Mesenchymal stem cell (in vitro differentiated cells and primary cell): ENCODE measurements around the gene FOXL1.

Experiments
- DNase-seq: peaks from one replicate; pipeline ENCODE4 v3.0.0-alpha.2; 2013
- H2AFZ ChIP-seq: one replicate; pipeline ENCODE4 v1.6.1; 2013; ENCODE audit warnings: low read depth, mild to moderate bottlenecking, control low read depth, inconsistent platforms, low read length, moderate library complexity
- H2AK5ac ChIP-seq: 2 replicates; pipeline ENCODE4 v1.6.1; 2013; ENCODE audit warnings: low read length, moderate library complexity, mild to moderate bottlenecking, inconsistent platforms; ENCODE audit not compliant: severe bottlenecking
- H2BK120ac ChIP-seq: one replicate; pipeline ENCODE4 v1.6.1; 2013; ENCODE audit warnings: low read depth, mild to moderate bottlenecking, inconsistent platforms, low read length, moderate library complexity
- H2BK12ac ChIP-seq, 2 experiments: one replicate each; pipeline ENCODE4 v1.6.1; 2013; ENCODE audit warnings: inconsistent platforms in 2 of 2, low read length in 2 of 2, mild to moderate bottlenecking in 2 of 2, moderate library complexity in 2 of 2, control low read depth in 1 of 2
- H2BK15ac ChIP-seq: one replicate; pipeline ENCODE4 v1.6.1; 2013; ENCODE audit warnings: mild to moderate bottlenecking, low read depth, inconsistent platforms; ENCODE audit not compliant: poor library complexity, severe bottlenecking
- H2BK5ac ChIP-seq: 2 replicates; pipeline ENCODE4 v1.6.1; 2013; ENCODE audit warnings: low read depth, mild to moderate bottlenecking, low read length, control low read depth, inconsistent platforms; ENCODE audit not compliant: poor library complexity, severe bottlenecking
- H3K14ac ChIP-seq, 2 experiments: one replicate each; pipeline ENCODE4 v1.6.1; 2013; ENCODE audit warnings: inconsistent platforms in 2 of 2, low read length in 2 of 2, control low read depth in 1 of 2, mild to moderate bottlenecking in 1 of 2, moderate library complexity in 1 of 2
- H3K18ac ChIP-seq, 2 experiments: one replicate each; pipeline ENCODE4 v1.6.1; 2013; ENCODE audit warnings: inconsistent platforms in 2 of 2, low read length in 2 of 2, control low read depth in 1 of 2, low read depth in 1 of 2, mild to moderate bottlenecking in 1 of 2
- H3K23ac ChIP-seq, 2 experiments: one replicate each; pipeline ENCODE4 v1.6.1; 2013; ENCODE audit warnings: inconsistent platforms in 2 of 2, low read length in 2 of 2, mild to moderate bottlenecking in 2 of 2, moderate library complexity in 2 of 2, control low read depth in 1 of 2
- H3K27ac ChIP-seq: 2 replicates; pipeline ENCODE4 v1.5.1; 2013; ENCODE audit warnings: mild to moderate bottlenecking, moderate library complexity, low read length, control low read depth, inconsistent platforms; ENCODE audit not compliant: poor library complexity, severe bottlenecking
- H3K27me3 ChIP-seq, 2 experiments: 2 replicates each; pipeline versions ENCODE4 v1.6.1 to v1.7.0; 2013; ENCODE audit warnings: low read length in 2 of 2, mild to moderate bottlenecking in 2 of 2, moderate library complexity in 2 of 2, control low read depth in 1 of 2, inconsistent platforms in 1 of 2; ENCODE audit not compliant: control insufficient read depth in 1 of 2, insufficient read depth in 1 of 2
- H3K36me3 ChIP-seq, 2 experiments: 2 replicates each; pipeline versions ENCODE4 v1.6.1 to v1.7.0; 2013; ENCODE audit warnings: low read length in 2 of 2, control low read depth in 1 of 2, inconsistent platforms in 1 of 2, low read depth in 1 of 2, mild to moderate bottlenecking in 1 of 2; ENCODE audit not compliant: insufficient read depth in 2 of 2, control insufficient read depth in 1 of 2
- H3K4ac ChIP-seq, 2 experiments: one replicate each; pipeline ENCODE4 v1.6.1; 2013; ENCODE audit warnings: inconsistent platforms in 2 of 2, low read length in 2 of 2, mild to moderate bottlenecking in 2 of 2, moderate library complexity in 2 of 2, control low read depth in 1 of 2, low read depth in 1 of 2
- H3K4me1 ChIP-seq: 2 replicates; pipeline ENCODE4 v1.6.1; 2013; ENCODE audit warnings: low read depth, low read length, control low read depth; ENCODE audit not compliant: control insufficient read depth, insufficient read depth
- H3K4me2 ChIP-seq: 2 replicates; pipeline ENCODE4 v1.6.1; 2013; ENCODE audit warnings: low read length, mild to moderate bottlenecking, inconsistent platforms; ENCODE audit not compliant: poor library complexity, severe bottlenecking
- H3K4me3 ChIP-seq, 2 experiments: 2 replicates each; pipeline versions ENCODE4 v1.5.1 to v1.7.0; 2013; ENCODE audit warnings: low read length in 2 of 2, mild to moderate bottlenecking in 2 of 2, control low read depth in 1 of 2, low read depth in 1 of 2; ENCODE audit not compliant: insufficient read depth in 1 of 2
- H3K79me1 ChIP-seq: replicated peaks from 2 replicates; pipeline ENCODE4 v1.6.1; 2013; ENCODE audit warnings: mild to moderate bottlenecking, control low read depth, low read length, inconsistent platforms; ENCODE audit not compliant: poor library complexity, severe bottlenecking
- H3K9ac ChIP-seq: 2 replicates; pipeline ENCODE4 v1.7.0; 2013; ENCODE audit warnings: mild to moderate bottlenecking, low read length, moderate library complexity
- H3K9me3 ChIP-seq: 2 replicates; pipeline ENCODE4 v1.7.0; 2013; ENCODE audit warnings: mild to moderate bottlenecking, low read length; ENCODE audit not compliant: control insufficient read depth
- H4K8ac ChIP-seq: one replicate; pipeline ENCODE4 v1.6.1; 2013; ENCODE audit warnings: inconsistent platforms, mild to moderate bottlenecking, low read length, moderate library complexity
- H4K91ac ChIP-seq: one replicate; pipeline ENCODE4 v1.6.1; 2013; ENCODE audit warnings: mild to moderate bottlenecking, low read length, inconsistent platforms
- WGBS: methylation state at CpG from one replicate; pipeline ENCODE4 v1.1.7; 2013; ENCODE audit warnings: mixed read lengths; 5-methylcytosine and 5-hydroxymethylcytosine counted together

Gene FOXL1

DNA sequence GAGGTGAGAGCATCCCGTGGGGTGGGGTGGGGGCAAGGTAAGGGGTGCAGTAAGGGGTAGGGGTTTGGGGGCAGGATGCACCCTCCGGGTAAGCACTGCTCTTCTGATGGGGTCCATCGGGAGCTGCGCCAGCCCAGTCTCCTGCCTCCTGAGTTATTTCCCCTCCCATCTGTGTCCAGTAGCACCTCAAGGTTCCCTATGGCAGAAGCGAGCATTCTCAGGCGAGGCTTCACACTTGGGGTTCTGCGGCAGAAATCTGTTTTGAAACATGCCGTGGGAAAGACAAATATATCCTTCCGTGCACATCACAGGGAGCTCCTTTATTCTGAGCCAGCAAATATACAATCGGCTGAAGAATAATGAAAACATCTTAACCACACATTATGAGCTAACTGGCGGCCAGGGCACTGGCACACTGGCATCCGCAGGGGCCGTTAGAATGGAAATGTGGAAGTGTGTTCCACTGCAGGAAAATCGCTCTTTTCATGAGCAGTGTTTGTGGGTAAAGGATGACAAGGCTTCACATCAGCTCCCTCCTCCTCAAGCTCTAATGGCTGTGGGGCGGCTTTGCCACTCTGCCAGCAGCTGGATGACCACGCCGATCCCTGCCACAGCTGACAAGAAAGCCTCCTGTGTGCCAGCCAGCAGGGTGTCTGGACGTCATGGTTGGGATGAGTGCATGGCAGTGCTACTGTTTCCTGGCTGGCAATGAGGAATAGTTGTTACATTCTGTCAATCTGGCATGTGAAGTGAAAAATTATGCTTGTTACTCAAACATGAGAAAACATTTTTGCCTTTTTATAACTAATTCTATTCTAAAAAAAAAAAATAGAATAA, 43.4 kb upstream of the FOXL1 start:
- no peaks in the 10 kb centered on the region for H3K9me3 ChIP-seq
- no peak for DNase-seq
- peaks cover 2% of the 10 kb centered on the region for H3K79me1 ChIP-seq
- no peaks in the 10 kb centered on the region for H3K4me1 ChIP-seq
- H2AFZ ChIP-seq, result no peak overlapping the region
- no peak overlapping the region for H4K91ac ChIP-seq
- H2BK5ac ChIP-seq, result no peak overlapping the region
- H3K9ac ChIP-seq, result no peak overlapping the region
- WGBS, result 90% methylated on average over 12 of the region's 18 CpGs
- no peak overlapping the region for H3K14ac ChIP-seq
- no peaks in the 10 kb centered on the region for H3K27me3 ChIP-seq
- no peak overlapping the region for H3K4me2 ChIP-seq
- no peak overlapping the region for H2AK5ac ChIP-seq
- no peak overlapping the region for H3K27ac ChIP-seq
- no peak overlapping the region for H3K18ac ChIP-seq
- peaks cover 56 to 62% of the 10 kb centered on the region in 2 experiments for H3K36me3 ChIP-seq
- H2BK15ac ChIP-seq, result no peak overlapping the region
- no peak overlapping the region for H3K4ac ChIP-seq
- no peak overlapping the region for H2BK12ac ChIP-seq
- no peak overlapping the region for H3K23ac ChIP-seq
- no peak overlapping the region for H2BK120ac ChIP-seq
- H3K4me3 ChIP-seq, result no peak overlapping the region
- H4K8ac ChIP-seq, result no peak overlapping the region

- Histone ChIP-seq H3K14ac (no peak overlapping the region), H2BK5ac (no peak overlapping the region), H3K4me3 (no peak overlapping the region), H3K9ac (no peak overlapping the region), H2AFZ (no peak overlapping the region), H3K18ac (no peak overlapping the region), H2BK15ac (no peak overlapping the region), H3K36me3 (peaks cover 65 to 72% of the 10 kb centered on the region in 2 experiments), H2AK5ac (no peak overlapping the region), H3K23ac (no peak overlapping the region), H3K9me3 (no peaks in the 10 kb centered on the region), H3K27me3 (no peaks in the 10 kb centered on the region), H3K79me1 (peaks cover 2% of the 10 kb centered on the region), H3K4me1 (no peaks in the 10 kb centered on the region), H2BK120ac (no peak overlapping the region), H2BK12ac (no peak overlapping the region), H4K8ac (no peak overlapping the region), H3K4ac (no peak overlapping the region), H3K4me2 (no peak overlapping the region), H4K91ac (no peak overlapping the region), H3K27ac (no peak overlapping the region)
- 99% methylated on average over 17 of the region's 17 CpGs for WGBS
- no peak for DNase-seq
Observed at GRCh38 chr16:86536621-86537020, 41.7 kb upstream of the FOXL1 start.

DNA sequence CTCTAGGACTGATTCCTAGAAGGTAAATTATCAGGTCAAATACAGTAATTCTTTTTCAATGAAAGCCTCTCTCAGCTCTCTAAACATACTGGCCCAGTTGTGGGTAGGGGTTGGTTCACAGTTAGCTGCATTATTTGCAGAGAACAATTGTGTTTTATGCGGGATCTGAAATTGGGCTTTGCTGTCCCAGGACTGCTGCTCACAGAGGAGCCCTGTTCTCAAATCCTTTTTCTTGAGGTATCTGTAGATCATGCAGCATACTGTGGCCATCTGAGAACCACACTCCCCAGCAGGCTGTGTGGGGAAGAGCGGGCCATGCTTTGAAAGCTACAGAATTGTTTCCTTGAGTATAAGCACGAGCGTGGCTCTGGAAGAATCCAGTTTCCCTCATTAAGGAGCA, 40.9 kb upstream of the FOXL1 start:
- Histone ChIP-seq H3K14ac (no peak overlapping the region), H3K4me1 (no peaks in the 10 kb centered on the region), H2BK120ac (no peak overlapping the region), H3K4me3 (no peak overlapping the region), H3K36me3 (peaks cover 63 to 80% of the 10 kb centered on the region in 2 experiments), H4K91ac (no peak overlapping the region), H2BK5ac (no peak overlapping the region), H4K8ac (no peak overlapping the region), H3K9ac (no peak overlapping the region), H3K4ac (no peak overlapping the region), H3K4me2 (no peak overlapping the region), H2AFZ (no peak overlapping the region), H2BK12ac (no peak overlapping the region), H3K23ac (no peak overlapping the region), H3K79me1 (peaks cover 5% of the 10 kb centered on the region), H2AK5ac (no peak overlapping the region), H3K18ac (no peak overlapping the region), H3K27me3 (no peaks in the 10 kb centered on the region), H3K9me3 (no peaks in the 10 kb centered on the region), H3K27ac (no peak overlapping the region), H2BK15ac (no peak overlapping the region)
- no peak for DNase-seq
- WGBS, result 100% methylated on average over 4 of the region's 4 CpGs

- Histone ChIP-seq H2BK5ac (no peak overlapping the region), H3K4ac (no peak overlapping the region), H3K4me3 (no peak overlapping the region), H4K8ac (no peak overlapping the region), H3K4me2 (no peak overlapping the region), H3K23ac (no peak overlapping the region), H3K9ac (no peak overlapping the region), H4K91ac (no peak overlapping the region), H3K9me3 (no peaks in the 10 kb centered on the region), H2BK12ac (no peak overlapping the region), H3K27me3 (no peaks in the 10 kb centered on the region), H3K79me1 (peaks cover 9% of the 10 kb centered on the region), H2BK15ac (no peak overlapping the region), H2AFZ (no peak overlapping the region), H3K14ac (no peak overlapping the region), H3K36me3 (peaks cover 63 to 85% of the 10 kb centered on the region in 2 experiments), H3K18ac (no peak overlapping the region), H3K4me1 (no peaks in the 10 kb centered on the region), H2BK120ac (no peak overlapping the region), H2AK5ac (no peak overlapping the region), H3K27ac (no peak overlapping the region)
- WGBS, result 93% methylated on average over 17 of the region's 17 CpGs
- DNase-seq, result no peak
Observed at GRCh38 chr16:86538196-86538780, 40.1 kb upstream of the FOXL1 start.
